Activated T-helper 2 cell treated with anti-CD3 and anti-CD28 coated beads, Interferon-gamma antibody, Interleukin-2, Interleukin-4, amounts not matched to agents 10 μg/mL and 5 μg/mL and 100 μg/mL, durations not matched to agents 14 hours and 24 hours and 36 hours (primary cell): ENCODE data around the gene DOCK1. TPM values are rescaled to one million over a fixed set of nuclear protein-coding genes. Genes with fewer than 3 reads are reported as not detected.

Experiments
- DNase-seq: peaks from one replicate; pipeline ENCODE4 v3.0.0; 2021; ENCODE audit warnings: low spot score
- H3K27ac Mint-ChIP-seq: one replicate; pipeline ENCODE4 v1.8.0; 2021; ENCODE audit warnings: mixed read lengths
- H3K27me3 Mint-ChIP-seq: one replicate; pipeline ENCODE4 v1.8.0; 2021; ENCODE audit warnings: low read depth, mixed read lengths
- H3K36me3 Mint-ChIP-seq: one replicate; pipeline ENCODE4 v1.8.0; 2021; ENCODE audit warnings: low read depth, mixed read lengths
- H3K4me1 Mint-ChIP-seq: one replicate; pipeline ENCODE4 v1.8.0; 2021; ENCODE audit warnings: low read depth, mixed read lengths
- H3K4me3 Mint-ChIP-seq: one replicate; pipeline ENCODE4 v1.8.0; 2021; ENCODE audit warnings: low read depth, mild to moderate bottlenecking, moderate library complexity, mixed read lengths
- H3K9me3 Mint-ChIP-seq: one replicate; pipeline ENCODE4 v1.8.0; 2021; ENCODE audit warnings: mixed read lengths
- intact Hi-C: fragments of 100-400 bp; cut with micrococcal nuclease; formaldehyde crosslinking; loops from one replicate; pipeline ENCODE4 v1.15.1; 2023
- total RNA-seq: library from RNA; stranded (reverse); gene quantifications from 2 replicates; pipeline ENCODE4 v1.2.3, GENCODE V29; 2022

Gene DOCK1
- total RNA-seq, 1 donor from 2014 or later = 0.59 TPM

- no peak overlapping the region for H3K27ac Mint-ChIP-seq
- intact Hi-C loops = no loop called here
- no peaks in the 10 kb centered on the region for H3K9me3 Mint-ChIP-seq
- H3K36me3 Mint-ChIP-seq = no peaks in the 10 kb centered on the region
- no peaks in the 10 kb centered on the region for H3K27me3 Mint-ChIP-seq
- no peak for DNase-seq
- H3K4me1 Mint-ChIP-seq = peaks cover 8% of the 10 kb centered on the region
- H3K4me3 Mint-ChIP-seq = no peak overlapping the region
Observed at GRCh38 chr10:127252818-127253217, 347.6 kb downstream of the DOCK1 start.

GRCh38 chr10:127254276-127254675, 349.0 kb downstream of the DOCK1 start:
- intact Hi-C loops = no loop called here
- Mint-ChIP-seq H3K27me3 (no peaks in the 10 kb centered on the region), H3K9me3 (no peaks in the 10 kb centered on the region), H3K4me3 (no peak overlapping the region), H3K27ac (no peak overlapping the region), H3K4me1 (peaks cover 8% of the 10 kb centered on the region), H3K36me3 (no peaks in the 10 kb centered on the region)
- no peak for DNase-seq

DNA sequence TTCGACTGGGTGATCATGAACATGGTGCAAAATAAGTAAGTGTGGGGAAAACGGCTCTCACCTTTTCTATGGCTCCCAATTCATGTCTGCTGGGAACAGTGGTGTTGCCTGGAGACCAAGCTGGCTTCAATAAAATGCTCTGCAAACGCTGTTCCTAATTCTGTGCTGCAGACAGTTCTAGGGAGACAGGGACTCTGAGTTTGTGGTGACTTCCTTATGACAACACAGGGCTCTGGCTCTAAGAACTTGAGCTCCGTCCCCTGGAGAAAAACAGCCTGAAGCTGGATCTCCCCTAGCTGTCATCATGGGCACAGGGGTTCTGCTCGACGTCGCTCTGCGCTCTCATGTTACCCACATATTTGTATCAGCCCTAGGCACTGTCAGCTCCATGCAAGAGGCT, 352.2 kb downstream of the DOCK1 start:
- H3K27ac Mint-ChIP-seq = no peak overlapping the region
- intact Hi-C loops = no loop called here
- no peaks in the 10 kb centered on the region for H3K27me3 Mint-ChIP-seq
- H3K4me3 Mint-ChIP-seq = no peak overlapping the region
- H3K36me3 Mint-ChIP-seq = no peaks in the 10 kb centered on the region
- H3K9me3 Mint-ChIP-seq = peaks cover 20% of the 10 kb centered on the region
- no peak for DNase-seq
- H3K4me1 Mint-ChIP-seq = peaks cover 8% of the 10 kb centered on the region

GRCh38 chr10:127259347-127259746, 354.1 kb downstream of the DOCK1 start:
- Mint-ChIP-seq H3K9me3 (peaks cover 20% of the 10 kb centered on the region), H3K27me3 (no peaks in the 10 kb centered on the region), H3K27ac (no peak overlapping the region), H3K4me1 (peaks cover 4% of the 10 kb centered on the region), H3K4me3 (no peak overlapping the region), H3K36me3 (no peaks in the 10 kb centered on the region)
- intact Hi-C loops = no loop called here
- DNase-seq = no peak

GRCh38 chr10:127262606-127263005, 357.4 kb downstream of the DOCK1 start:
- Mint-ChIP-seq H3K4me3 (no peak overlapping the region), H3K27me3 (no peaks in the 10 kb centered on the region), H3K36me3 (no peaks in the 10 kb centered on the region), H3K9me3 (peaks cover 20% of the 10 kb centered on the region), H3K4me1 (no peaks in the 10 kb centered on the region), H3K27ac (no peak overlapping the region)
- DNase-seq = no peak
- intact Hi-C loops = no loop called here

DNA sequence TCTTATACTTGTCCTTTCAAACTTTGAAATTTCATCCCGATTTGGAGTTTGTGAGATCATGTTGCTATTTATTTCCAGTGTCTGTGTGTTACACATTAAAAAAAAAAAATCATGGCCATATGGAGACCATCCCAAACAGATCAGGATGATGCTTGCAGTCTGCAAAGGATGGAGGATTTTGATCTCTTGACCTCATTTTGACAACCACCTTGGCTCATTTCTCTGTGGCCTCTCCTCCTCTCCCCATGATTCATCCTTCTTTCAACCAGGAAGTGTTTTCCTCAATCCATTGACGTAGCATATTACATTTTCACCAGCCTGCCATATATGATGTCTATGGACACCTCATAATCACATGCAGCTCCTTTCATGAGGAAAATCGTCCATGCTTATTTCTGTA, 360.1 kb downstream of the DOCK1 start:
- no peak for DNase-seq
- no peaks in the 10 kb centered on the region for H3K27me3 Mint-ChIP-seq

GRCh38 chr10:127266431-127266830, 361.2 kb downstream of the DOCK1 start:
- peaks cover 8% of the 10 kb centered on the region for H3K9me3 Mint-ChIP-seq
- no peak overlapping the region for H3K27ac Mint-ChIP-seq
- no peak overlapping the region for H3K4me3 Mint-ChIP-seq
- H3K36me3 Mint-ChIP-seq = no peaks in the 10 kb centered on the region
- DNase-seq = no peak
- no peaks in the 10 kb centered on the region for H3K27me3 Mint-ChIP-seq
- intact Hi-C loops = no loop called here
- H3K4me1 Mint-ChIP-seq = no peaks in the 10 kb centered on the region

More for the DNA sequence above, 360.1 kb downstream of the DOCK1 start:
- Mint-ChIP-seq H3K4me3 (no peak overlapping the region), H3K9me3 (peaks cover 16% of the 10 kb centered on the region), H3K36me3 (no peaks in the 10 kb centered on the region), H3K4me1 (no peaks in the 10 kb centered on the region), H3K27ac (no peak overlapping the region)
- intact Hi-C loops = no loop called here

GRCh38 chr10:127267442-127267841, 362.2 kb downstream of the DOCK1 start:
- no peak overlapping the region for H3K4me3 Mint-ChIP-seq
- DNase-seq = no peak
- no peaks in the 10 kb centered on the region for H3K9me3 Mint-ChIP-seq
- H3K27me3 Mint-ChIP-seq = no peaks in the 10 kb centered on the region
- no peaks in the 10 kb centered on the region for H3K36me3 Mint-ChIP-seq
- intact Hi-C loops = no loop called here
- no peaks in the 10 kb centered on the region for H3K4me1 Mint-ChIP-seq
- H3K27ac Mint-ChIP-seq = no peak overlapping the region

DNA sequence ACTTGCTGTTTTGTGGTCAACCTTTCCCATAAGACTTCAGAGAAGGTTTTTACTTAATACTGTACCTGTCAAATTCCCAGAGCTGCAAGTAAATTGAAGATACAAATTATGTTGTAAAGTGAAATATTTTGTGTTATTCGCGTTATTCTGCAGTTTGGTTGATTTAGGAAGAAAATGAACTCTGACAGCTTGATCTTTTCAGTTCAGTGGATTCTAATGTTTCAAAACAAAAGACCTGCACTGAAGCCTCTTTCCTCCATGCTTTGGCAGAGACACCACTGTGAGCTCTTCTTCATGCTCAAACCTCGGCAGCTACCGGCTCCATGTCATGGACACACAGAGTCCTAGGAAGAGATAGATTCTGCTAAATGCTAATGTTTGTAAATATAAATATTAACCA, 366.8 kb downstream of the DOCK1 start:
- H3K9me3 Mint-ChIP-seq = no peaks in the 10 kb centered on the region
- DNase-seq = no peak
- H3K36me3 Mint-ChIP-seq = no peaks in the 10 kb centered on the region
- intact Hi-C loops = no loop called here
- no peak overlapping the region for H3K4me3 Mint-ChIP-seq
- no peaks in the 10 kb centered on the region for H3K4me1 Mint-ChIP-seq
- no peak overlapping the region for H3K27ac Mint-ChIP-seq
- peaks cover 5% of the 10 kb centered on the region for H3K27me3 Mint-ChIP-seq

- no peaks in the 10 kb centered on the region for H3K36me3 Mint-ChIP-seq
- no peak overlapping the region for H3K27ac Mint-ChIP-seq
- DNase-seq = no peak
- intact Hi-C loops = no loop called here
- no peaks in the 10 kb centered on the region for H3K9me3 Mint-ChIP-seq
- H3K4me1 Mint-ChIP-seq = no peaks in the 10 kb centered on the region
- H3K4me3 Mint-ChIP-seq = no peak overlapping the region
- H3K27me3 Mint-ChIP-seq = peaks cover 8% of the 10 kb centered on the region
Observed at GRCh38 chr10:127275272-127275671, 370.0 kb downstream of the DOCK1 start.

DNA sequence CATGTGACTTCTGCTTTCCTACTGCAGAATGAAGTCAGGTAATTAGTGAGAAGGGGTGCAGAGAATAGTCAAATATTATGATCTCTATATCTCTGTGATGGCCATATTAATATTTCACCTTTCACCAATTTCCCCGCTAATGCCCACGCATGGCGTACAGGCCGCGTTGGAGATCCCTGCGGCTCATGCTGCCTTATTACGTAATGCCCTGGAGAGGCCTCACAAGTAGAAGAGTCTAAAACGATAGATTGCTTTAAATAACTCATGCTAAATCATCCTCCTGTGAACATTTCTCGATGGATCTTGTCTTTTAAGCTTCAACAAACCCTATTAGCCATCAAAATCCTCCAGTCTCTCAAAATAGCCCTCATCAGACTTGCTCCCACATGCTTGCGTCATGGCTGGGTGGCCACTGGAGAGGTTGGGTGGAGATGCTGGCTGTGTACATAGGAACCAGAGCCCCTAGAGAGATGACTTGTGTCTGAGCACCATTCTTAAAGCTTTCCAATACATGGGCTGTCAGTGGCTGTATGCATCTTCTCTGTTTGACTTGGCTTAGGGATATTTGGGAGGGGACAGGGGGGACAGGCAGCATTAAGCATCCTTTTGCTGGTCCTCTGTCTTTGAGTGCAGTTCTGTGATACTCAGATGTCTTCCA, 370.7 kb downstream of the DOCK1 start:
- no peaks in the 10 kb centered on the region for H3K9me3 Mint-ChIP-seq
- no peaks in the 10 kb centered on the region for H3K36me3 Mint-ChIP-seq
- H3K27me3 Mint-ChIP-seq = peaks cover 10% of the 10 kb centered on the region
- H3K4me3 Mint-ChIP-seq = no peak overlapping the region
- no peak for DNase-seq
- no peak overlapping the region for H3K27ac Mint-ChIP-seq
- no peaks in the 10 kb centered on the region for H3K4me1 Mint-ChIP-seq
- intact Hi-C loops = no loop called here

GRCh38 chr10:127276794-127277462, 371.7 kb downstream of the DOCK1 start:
- Mint-ChIP-seq H3K4me1 (no peaks in the 10 kb centered on the region), H3K4me3 (no peak overlapping the region), H3K9me3 (no peaks in the 10 kb centered on the region), H3K36me3 (no peaks in the 10 kb centered on the region), H3K27me3 (peaks cover 13% of the 10 kb centered on the region), H3K27ac (no peak overlapping the region)
- DNase-seq = no peak
- intact Hi-C loops = no loop called here

- Mint-ChIP-seq H3K27ac (no peak overlapping the region), H3K4me1 (no peaks in the 10 kb centered on the region), H3K4me3 (no peak overlapping the region), H3K27me3 (peaks cover 16% of the 10 kb centered on the region), H3K36me3 (no peaks in the 10 kb centered on the region), H3K9me3 (no peaks in the 10 kb centered on the region)
- no peak for DNase-seq
- intact Hi-C loops = no loop called here
Observed at GRCh38 chr10:127278001-127278400, 372.8 kb downstream of the DOCK1 start.
